CD4-positive, alpha-beta T cell treated with Interferon alpha-2 for 1 hour (primary cell): ENCODE measurements around the gene NBEAL2.

Experiments used
- DNase-seq, 2 donors: peaks; one replicate each; pipeline ENCODE4 v3.0.0-alpha.2; 2020 to 2022

Gene NBEAL2, protein sequence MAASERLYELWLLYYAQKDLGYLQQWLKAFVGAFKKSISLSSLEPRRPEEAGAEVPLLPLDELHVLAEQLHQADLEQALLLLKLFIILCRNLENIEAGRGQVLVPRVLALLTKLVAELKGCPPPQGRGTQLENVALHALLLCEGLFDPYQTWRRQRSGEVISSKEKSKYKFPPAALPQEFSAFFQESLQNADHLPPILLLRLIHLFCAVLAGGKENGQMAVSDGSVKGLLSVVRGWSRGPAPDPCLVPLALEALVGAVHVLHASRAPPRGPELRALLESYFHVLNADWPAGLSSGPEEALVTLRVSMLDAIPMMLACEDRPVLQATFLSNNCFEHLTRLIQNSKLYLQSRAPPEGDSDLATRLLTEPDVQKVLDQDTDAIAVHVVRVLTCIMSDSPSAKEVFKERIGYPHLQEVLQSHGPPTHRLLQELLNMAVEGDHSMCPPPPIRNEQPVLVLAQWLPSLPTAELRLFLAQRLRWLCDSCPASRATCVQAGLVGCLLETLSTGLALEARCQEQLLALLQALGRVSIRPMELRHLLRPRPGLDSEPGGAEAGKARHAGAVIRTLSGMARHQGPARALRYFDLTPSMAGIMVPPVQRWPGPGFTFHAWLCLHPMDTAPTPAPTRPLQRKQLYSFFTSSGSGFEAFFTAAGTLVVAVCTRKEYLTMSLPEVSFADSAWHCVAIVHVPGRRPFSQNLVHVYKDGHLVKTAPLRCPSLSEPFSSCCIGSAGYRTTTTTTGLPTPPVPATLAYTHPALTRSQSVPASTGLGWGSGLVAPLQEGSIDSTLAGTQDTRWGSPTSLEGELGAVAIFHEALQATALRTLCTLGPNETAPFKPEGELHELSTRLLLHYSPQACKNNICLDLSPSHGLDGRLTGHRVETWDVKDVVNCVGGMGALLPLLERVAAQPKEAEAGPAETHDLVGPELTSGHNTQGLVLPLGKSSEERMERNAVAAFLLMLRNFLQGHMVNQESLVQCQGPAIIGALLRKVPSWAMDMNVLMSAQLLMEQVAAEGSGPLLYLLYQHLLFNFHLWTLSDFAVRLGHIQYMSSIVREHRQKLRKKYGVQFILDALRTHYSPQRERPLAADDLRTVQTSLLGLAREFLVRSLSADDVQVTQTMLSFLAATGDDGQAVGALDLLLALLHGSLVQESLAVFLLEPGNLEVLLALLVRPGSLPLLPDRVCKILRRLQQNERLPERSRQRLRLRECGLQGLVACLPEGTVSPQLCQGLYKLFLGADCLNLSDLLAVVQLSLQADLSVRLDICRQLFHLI (N-terminal part only)

DNA sequence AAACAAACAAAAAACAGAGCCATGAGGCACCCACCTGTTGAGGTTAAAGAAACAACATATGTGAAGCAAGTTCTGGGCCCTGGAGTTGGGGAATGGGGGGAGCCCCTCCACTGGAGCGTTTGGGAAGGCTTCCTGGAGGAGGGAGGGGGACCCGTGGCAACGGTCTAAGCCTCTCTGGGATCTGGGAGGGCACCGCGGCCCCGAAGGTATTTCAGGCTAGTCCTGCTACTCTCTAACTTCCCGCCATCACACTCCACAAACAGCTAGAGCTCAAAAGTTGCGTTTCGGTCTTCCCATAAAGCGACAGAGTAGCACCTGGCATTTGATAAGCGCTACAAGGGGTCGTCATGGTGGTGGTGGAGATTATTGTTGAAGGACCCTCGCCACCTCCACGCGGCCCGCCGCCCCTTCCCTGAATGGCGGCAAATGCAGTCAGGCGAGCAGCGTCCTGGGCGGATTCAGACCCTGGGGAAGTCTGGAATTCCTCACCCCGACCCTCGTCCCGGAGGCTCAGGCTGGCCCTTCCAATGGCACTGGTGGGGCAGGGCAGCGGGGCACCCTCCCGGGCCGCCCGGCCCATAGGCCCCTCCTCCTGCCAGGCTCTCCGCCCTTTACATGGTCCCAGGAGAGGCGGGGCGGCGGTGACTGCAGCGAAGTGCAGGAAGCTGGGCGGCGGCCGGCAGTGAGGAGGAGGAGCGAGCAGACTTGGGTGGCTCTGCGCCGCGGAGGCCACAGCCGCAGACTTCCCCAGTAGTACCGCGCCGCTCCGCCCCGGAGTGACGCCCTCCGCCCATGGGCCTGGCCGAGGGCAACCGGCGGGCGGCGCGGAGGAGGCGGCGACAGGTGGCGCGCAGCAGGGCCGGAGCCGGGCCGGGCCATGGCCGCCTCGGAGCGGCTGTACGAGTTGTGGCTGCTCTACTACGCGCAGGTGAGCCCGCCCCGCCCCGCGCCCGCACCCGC lies at the start of gene NBEAL2:
TSS of gene NBEAL2 (plus strand) at position 682 of the 960 bp plus-strand sequence. CDS start at position 878, 196 bp downstream.
- DNase-seq = peak; percentile 96

DNA sequence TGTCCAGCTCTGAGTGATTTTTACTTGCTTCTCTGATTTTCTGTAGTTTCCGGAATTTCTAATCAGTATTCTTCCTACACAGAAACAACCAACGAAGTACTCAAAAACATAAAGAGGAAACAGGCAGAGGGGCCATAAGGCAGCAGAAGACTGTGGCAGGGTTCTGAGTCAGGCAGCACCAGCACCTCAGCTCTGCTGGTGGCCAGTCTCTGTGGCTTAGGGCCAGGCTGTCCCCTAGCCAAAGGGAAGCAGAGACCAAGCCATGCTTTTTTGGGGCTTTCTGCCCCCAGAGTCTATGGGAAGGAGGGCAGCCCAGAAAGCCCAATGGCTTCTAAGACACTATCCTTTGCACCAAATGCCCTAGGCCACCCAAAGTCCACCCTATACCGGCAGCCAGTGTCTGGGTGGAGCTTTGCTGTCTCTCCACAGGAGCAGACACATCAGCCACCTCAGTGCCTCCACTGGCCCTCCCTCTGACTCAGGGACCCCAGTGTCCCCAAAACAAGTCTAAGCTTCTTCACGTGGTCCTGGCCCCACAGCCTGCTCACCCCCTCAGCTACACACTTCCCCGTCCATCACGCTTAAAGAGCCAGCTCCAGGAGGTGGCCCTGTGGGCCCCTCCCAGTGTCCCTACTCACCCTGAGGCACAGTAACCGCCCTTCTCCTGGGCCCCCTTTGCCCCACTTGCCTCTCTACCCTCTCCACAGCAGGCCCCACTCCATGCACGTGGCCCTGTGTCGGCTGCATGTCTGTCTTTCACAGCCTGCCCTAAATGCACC lies 49.1 kb upstream of the NBEAL2 start:
- peak in 1 of 2 donors; percentile 38 for DNase-seq

DNA sequence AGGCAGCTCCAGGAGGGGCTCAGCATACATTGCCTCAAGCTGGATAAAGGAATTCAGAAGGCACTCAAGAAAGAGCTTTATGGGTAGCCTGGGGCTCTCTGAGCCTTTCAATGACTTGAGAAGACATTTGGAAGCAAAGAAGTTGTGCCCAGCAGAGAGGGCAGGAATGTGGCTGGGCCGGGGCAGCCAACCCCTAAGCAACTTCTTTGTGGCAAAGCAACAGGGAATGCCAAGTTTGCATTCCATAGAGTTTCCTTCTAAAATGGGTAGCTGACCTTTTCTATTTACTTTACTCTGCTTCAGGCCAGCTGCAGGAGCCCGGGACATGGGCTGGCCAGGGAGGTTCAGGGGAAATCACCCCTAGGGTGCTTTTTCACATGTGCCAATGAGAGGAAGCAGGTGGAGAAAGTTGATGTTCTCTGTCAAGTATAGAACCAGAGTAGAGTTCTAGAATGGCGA lies 48.5 kb upstream of the NBEAL2 start:
- DNase-seq = no peak

DNA sequence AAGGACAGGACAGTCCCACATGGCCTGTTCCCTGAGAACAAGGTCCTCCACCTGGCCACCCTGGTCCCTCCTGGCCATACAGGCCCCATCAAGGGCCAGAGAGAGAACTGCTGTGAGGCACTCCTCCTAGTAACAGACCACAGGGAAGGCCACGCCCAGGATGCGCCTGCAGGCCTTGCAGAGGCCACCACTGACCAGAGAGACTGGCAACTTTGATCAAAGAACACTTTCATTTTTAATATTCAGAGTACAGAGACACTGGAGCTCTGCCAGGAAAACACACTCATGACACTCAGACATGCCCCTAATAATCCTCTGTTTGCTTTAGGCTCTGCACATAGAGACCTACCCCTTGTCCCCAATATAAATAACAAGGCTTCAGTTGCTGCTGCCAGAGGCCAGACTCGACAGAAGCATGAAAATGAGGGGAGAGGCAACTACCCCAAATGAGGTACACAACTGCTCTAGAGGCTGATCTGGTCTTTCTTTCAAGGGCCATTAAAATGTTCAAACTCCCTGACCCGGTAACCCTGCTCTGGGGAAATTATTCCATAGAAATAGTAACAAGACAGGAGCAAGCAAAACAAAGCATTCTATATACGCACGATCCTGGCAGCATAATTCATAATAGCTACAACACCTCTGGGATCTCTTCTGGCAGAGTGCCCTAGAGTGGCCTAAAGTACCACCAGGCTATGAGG lies 47.7 kb upstream of the NBEAL2 start:
- DNase-seq = peak in 1 of 2 donors; percentile 30

DNA sequence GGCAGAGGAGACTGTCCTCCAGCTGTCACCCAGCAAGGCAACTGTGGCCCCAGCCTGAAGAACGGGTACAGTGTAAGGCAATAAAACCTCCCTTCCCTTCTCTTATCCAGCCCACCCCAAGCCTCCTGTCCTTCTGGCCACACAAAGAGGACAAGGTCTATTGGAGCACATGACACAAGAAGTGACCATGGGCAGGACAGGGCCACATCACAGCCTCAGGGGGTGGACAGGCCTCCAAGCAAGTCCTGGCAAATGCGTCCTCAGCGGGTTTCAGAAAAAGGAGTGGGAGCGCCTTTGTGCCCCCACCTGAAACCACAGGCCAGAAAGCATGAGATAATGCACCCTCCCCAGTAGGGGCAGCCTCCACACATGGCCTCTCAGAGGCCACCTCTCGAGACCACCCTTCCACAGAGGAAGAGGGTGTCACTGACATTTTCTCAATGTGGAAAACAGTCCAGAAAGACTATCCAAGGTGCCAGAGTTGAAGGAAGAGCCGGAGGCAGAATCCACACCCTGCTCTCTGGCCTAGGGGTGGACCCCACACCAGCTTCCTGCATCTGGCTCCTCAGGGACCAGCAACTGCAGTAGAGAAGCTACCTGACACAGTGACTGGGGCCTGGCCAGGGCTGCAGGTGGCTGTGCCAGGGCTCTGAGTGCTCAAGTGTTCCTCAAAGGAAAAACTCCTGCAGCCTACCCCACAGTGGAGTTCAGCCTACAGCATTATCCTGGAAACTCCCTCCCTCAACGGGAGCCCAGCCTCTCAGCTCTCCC lies 46.8 kb upstream of the NBEAL2 start:
- no peak for DNase-seq

DNA sequence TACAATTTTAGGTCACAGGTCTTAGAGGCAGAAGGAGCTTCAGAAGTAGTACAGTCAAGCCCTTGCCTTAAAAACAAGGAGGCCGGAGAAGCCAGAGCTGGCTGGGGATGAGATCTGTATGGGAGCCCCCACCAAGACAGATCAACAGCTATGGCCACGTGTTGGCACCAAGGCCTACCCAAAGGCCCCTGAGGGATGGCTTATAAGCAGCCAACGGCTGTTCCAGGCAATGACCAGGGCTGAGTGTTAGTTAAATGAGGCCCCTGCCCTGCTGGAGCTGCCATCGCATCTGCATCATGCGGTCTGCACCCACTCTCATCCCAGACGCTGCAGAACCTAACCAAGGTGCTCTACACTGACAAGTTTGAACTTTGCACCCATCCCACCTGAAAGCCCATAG lies 46.2 kb upstream of the NBEAL2 start:
- no peak for DNase-seq

DNA sequence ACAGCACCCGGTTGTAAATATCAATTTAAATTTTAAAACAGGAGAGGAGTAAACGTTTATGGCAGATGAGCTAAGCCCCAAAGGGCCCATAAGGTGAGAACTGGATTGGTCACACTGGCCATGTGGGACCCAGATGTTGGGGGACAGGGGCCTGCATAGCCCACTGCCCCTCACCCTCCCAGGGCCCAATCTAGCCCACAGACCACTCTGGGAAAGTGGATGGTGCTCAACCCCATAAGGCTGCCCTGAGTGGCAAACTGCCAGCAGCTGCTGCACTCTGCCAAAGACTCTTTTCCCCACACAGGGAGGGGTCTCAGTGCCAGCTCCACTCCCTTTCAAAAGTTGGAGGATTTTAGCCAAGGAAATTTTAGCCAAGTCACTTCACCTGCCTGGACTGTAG lies 45.4 kb upstream of the NBEAL2 start:
- DNase-seq = no peak

DNA sequence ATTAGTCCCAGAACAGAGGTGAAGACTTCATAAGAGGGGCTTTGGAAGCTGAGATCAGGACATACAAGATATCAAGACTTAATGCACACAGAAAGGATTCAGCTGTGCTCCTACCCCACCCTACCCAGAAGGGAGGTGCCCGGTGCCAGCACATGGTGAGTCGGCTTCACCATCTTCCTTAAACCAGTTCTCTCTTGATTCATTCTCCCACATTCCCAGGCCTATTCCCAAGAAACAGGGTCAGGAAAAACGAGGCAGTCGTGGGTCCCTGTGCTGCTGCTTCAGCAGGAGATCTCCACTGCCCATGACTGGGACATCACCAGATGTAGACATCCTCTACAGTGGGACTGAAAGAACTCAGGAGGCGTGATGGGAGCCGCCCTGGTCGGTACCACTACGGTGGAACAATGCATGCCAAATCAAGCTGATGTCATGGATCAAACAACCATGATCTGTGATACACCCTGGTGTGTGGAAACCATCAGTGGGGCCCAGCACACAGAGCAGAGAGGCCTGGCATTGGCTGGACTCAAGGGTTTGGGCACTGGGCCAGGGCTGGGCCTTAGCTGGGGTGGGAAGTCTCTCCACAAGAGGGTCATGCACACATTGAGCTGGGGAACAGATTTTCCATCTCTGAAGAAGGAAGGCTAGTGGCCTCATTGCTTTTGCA lies 44.8 kb upstream of the NBEAL2 start:
- DNase-seq = no peak

DNA sequence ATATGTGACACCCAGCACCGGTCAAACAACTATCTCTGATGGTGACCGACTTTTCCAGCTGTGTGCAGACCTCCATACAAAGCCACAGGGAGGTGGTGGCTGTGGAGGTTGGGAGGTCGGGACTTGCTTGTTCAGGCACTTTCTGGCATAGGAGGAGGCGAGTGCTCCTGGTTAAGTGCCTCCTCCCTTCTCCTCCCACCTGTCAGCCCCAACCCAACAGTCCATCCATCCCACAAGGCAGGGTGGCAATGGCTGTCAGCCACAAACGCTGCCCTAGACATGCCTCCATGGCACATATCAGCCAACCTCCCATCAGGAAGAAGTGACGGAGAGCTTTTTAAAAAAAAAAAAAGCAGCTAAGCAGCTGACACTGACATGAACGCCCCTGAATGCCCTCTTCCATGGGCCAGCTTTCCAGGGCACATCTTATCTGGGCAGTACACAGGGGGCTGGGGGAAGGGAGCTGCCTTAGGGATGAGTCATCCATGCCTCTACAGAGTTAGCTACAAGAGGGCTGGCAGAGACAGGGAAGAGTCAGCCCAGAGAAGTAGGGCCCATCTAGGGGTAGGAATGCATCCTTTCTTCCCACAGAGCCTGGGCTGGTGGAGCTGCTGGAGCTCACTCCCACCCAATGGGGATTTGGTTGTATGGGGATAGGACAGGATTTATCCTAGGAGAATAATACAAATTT lies 44.2 kb upstream of the NBEAL2 start:
- no peak for DNase-seq

DNA sequence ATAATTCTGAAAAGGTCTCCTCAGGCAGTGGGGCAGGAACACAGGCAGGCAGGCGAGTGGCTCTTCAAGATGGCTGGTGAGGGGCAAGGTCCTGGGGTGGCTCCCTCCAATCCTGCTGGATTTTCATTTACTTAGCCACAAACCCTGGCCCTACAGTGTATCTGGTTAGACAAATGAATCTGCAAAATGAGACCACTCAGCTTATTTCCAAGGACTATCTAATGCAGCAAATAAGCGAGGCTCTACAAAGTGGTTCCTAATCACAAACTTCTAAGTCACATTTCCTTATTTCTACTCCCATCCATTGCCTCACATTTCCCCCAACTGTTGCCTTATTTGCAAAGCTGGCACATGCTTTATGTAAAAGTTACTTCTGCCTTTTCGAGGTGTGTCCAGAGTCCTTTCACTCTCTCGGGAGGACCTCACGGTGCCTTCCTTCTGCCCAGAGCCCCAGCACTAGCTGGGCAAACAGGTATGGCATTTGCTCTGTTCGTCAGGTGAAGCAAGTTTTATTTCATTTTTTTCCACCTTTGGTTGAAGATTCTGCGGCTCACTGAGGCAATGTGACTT lies 43.4 kb upstream of the NBEAL2 start:
- DNase-seq = no peak

DNA sequence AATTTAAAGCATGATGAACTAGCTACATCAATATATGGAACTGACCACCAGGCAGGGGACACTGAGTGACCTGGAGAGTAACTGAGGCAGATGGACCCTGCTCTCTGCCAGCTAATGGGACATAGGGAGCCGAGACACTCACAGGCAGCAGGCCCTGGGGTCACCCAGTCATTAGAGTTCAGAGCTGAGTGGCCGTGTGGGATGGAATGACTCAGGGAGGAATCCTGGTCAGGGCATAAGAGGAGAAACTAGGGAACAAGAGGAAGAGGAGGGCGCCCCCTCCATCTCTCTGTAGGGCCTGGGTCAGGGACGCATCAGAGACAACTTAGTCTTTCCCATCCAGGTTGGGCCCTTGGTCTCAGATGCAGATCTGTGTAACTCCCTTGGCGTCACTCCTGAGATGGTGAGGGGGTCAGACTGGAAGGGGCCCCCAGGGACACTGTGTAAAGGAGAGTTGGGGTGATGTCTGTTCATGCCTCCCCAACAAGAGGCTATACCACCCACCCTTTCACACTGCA lies 42.7 kb upstream of the NBEAL2 start:
- DNase-seq = no peak

DNA sequence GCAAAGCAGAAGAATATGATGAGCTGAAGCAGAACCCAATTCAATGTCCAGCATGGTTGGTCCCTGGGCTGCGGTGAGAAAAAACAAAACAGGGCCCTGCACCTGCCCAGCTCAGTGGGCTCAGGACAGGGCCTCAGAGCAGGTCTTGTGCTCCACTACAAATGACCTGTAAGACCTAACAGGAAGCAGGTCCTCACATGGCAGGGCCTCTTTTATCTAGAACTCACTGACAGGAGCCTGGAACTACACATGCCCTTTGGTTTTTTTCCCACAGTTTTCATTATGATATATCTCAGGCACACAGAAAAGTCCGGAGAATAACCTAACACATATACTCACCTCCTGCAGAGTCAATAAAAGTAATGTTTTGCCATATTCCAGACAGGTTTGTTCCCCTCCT lies 41.3 kb upstream of the NBEAL2 start:
- no peak for DNase-seq

DNA sequence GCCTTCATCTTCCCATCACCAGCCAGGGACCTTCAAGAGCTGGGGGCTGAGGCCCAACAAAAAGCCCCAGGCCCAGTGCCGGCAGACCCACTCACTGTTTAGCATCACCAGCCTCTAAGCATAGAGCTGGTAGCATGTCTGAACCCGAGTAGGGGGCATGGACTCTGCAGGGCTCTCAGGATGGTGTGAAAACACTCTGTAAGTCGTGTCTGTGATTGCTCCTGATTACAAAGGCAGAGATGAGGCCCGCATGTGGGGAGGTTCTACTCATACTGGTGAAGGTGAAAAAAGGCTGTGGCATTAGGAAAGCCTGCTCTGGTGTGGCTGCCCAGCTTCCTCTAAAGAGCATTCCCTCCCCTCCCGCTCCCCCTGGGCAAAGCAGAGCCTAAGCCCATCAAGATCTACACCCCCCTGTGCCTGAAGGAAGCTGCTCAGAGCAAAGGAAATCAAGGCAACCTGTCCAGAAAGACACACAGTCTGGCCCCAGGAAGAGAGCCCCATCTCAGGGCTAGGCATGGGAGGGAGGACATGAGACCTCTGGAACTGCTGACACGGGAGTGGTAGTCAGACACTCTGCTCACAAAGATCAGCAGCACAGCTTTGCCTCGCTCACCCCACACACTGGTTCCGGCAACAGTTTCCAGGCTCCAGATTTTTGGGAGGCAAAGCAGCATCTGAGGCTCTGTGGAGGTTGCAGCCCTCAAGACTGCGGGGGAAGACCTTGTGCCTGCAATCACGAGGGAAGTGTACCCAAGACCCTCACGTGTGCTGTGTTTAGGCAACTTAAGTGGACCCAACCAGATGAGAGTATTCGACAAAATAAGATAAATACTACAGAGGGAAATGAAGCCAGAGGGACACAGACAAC lies 39.7 kb upstream of the NBEAL2 start:
- no peak for DNase-seq

DNA sequence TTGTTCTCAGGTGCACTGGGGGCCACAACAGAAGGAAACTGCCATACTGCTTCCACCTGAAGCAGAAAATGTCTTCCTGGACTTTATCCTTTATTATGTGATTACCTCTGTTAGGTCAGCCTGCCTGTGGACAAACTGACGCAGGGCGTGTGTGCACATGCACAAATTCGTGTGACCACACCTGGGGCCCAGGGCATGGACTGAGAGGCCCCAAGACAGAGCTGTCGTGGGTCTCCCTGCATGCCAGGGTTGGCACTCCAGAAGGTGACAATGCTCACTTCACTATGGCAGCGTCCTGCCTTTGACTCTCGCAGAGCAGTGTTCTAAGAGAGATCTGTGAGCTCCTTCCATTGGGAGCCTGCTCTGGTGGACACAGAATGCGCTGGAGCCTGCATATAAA lies 37.4 kb upstream of the NBEAL2 start:
- DNase-seq = no peak

DNA sequence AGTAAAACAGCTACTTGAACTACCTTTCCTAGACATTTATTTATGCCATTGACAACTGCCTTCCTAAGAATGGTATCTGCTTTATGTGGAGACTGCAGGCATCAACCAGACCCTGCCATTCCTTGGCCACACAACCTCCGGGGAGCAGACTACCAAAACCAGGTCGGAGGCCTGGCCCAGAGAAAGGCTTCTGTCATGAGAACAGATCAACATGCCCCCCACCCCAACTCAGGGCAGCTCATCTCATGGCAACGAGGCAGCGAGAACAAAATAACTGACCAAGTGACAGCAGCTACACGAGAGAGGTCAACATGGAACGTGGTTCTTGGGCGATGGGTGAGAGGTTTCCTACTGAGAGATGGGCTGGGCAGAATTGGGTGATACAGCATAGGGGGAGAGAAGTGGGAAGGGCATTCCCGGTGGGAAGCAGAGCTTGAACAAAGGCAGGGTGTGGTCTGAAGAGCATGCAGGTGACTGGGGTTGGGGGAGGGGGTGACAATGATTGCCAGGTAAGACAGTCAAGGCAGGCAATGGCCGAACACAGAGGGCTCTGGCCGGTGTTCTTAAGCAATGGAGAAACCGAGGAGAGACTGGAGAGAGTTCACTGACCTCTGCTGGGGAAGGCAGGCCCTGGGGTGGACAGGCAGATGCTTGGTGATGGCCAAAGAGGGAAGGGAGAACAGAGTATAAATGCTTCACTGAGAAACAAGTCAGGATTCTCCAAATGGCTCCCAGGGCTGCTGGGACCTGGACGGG lies 36.8 kb upstream of the NBEAL2 start:
- DNase-seq = no peak
